HUES6 (cell line): ENCODE measurements around the gene SLC17A4.

Experiments used
- H3K27ac ChIP-seq: 2 replicates; pipeline ENCODE4 v1.7.0; 2013; ENCODE audit warnings: low read depth, mild to moderate bottlenecking, low read length, inconsistent platforms
- H3K27me3 ChIP-seq: 2 replicates; pipeline ENCODE4 v1.6.1; 2013; ENCODE audit warnings: low read length; ENCODE audit not compliant: control insufficient read depth, insufficient read depth
- H3K36me3 ChIP-seq: 2 replicates; pipeline ENCODE4 v1.6.1; 2013; ENCODE audit warnings: low read length; ENCODE audit not compliant: control insufficient read depth, insufficient read depth
- H3K4me1 ChIP-seq: 2 replicates; pipeline ENCODE4 v1.6.1; 2013; ENCODE audit warnings: low read length; ENCODE audit not compliant: control insufficient read depth, insufficient read depth
- H3K4me3 ChIP-seq: 2 replicates; pipeline ENCODE4 v1.5.1; 2013; ENCODE audit warnings: low read depth, low read length
- H3K9ac ChIP-seq: one replicate; pipeline ENCODE4 v1.6.1; 2013; ENCODE audit warnings: mild to moderate bottlenecking, low read length
- H3K9me3 ChIP-seq: 2 replicates; pipeline ENCODE4 v1.6.1; 2013; ENCODE audit warnings: low read depth, low read length; ENCODE audit not compliant: control insufficient read depth, insufficient read depth

Gene SLC17A4

GRCh38 chr6:25781134-25781533 is 26.6 kb downstream of the SLC17A4 start:
- H3K4me1 ChIP-seq: peaks cover 10% of the 10 kb centered on the region; the same call in 1 of the 2 replicates
- no peaks in the 10 kb centered on the region for H3K36me3 ChIP-seq
- no peaks in the 10 kb centered on the region for H3K9me3 ChIP-seq

DNA sequence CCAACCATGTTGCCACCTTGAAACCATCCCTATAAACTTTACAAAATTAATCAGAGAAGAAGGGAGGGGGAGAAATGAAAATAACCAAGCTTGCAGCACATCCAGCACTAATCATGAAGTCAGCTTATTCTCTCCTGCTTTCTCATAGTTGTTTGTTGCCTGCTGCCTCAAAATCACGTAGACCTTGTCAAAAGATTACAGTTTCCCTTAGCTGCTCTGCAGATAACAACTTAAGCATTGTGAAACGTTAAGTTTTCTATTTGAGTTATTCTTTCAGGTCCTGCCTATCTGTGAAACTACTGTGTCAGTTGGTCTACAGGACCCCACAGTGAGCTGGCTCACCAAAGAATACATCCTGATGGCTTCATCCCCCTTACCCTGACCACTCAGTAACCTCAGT is 32.9 kb downstream of the SLC17A4 start:
- Histone ChIP-seq H3K36me3 (no peaks in the 10 kb centered on the region), H3K27ac (no peak overlapping the region)

More at GRCh38 chr6:25781134-25781533, 26.6 kb downstream of the SLC17A4 start:
- H3K4me3 ChIP-seq: no peak overlapping the region
- H3K27me3 ChIP-seq: no peaks in the 10 kb centered on the region
- H3K9ac ChIP-seq: no peak overlapping the region
- H3K27ac ChIP-seq: no peak overlapping the region

GRCh38 chr6:25788305-25788922 is 33.9 kb downstream of the SLC17A4 start:
- Histone ChIP-seq H3K9me3 (no peaks in the 10 kb centered on the region), H3K36me3 (no peaks in the 10 kb centered on the region), H3K9ac (no peak overlapping the region), H3K27ac (no peak overlapping the region), H3K27me3 (no peaks in the 10 kb centered on the region), H3K4me3 (no peak overlapping the region), H3K4me1 (no peaks in the 10 kb centered on the region)

More for the DNA sequence above, 32.9 kb downstream of the SLC17A4 start:
- Histone ChIP-seq H3K9me3 (no peaks in the 10 kb centered on the region), H3K4me3 (no peak overlapping the region), H3K4me1 (no peaks in the 10 kb centered on the region), H3K9ac (no peak overlapping the region), H3K27me3 (no peaks in the 10 kb centered on the region)

DNA sequence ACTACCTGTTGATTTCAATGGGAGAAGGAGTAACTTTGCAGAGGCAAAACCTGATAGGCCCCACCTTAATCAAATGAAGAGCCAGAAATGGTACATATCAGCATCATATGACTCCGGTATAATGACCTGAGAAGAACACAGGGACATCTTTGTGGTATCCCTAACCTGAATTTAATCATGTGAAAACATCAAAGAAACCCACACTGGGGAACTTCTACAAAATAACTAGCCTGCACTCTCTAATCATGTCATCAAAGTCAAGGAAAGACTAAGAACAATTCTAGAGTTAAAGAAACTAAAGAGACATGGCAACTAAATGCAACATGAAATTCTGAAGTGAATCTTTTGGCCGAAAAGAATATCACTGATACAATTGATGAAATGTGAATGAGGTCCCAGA is 34.9 kb downstream of the SLC17A4 start:
- no peak overlapping the region for H3K9ac ChIP-seq
- H3K4me3 ChIP-seq: no peak overlapping the region
- no peaks in the 10 kb centered on the region for H3K27me3 ChIP-seq
- no peaks in the 10 kb centered on the region for H3K4me1 ChIP-seq
- no peaks in the 10 kb centered on the region for H3K9me3 ChIP-seq
- H3K36me3 ChIP-seq: no peaks in the 10 kb centered on the region
- H3K27ac ChIP-seq: no peak overlapping the region

DNA sequence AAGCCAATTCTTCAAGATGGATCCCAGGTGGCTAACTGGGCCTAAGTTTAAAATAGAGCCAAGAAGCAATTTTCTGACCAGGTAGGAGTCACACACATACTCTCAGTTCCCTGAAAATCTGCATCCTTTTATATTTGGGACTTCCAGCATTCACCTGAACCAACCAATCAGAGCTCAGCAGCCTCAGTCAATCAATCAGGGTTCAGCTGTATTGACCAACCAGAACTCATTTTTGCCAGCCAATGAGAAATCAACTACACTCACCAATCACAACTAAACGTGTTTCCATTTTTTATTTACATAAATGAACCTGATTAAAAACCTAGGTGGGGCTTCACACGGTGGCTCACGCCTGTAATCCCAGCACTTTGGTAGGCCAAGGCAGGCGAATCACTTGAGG is 37.5 kb downstream of the SLC17A4 start:
- Histone ChIP-seq H3K9me3 (no peaks in the 10 kb centered on the region), H3K36me3 (no peaks in the 10 kb centered on the region), H3K27me3 (no peaks in the 10 kb centered on the region), H3K9ac (no peak overlapping the region), H3K27ac (no peak overlapping the region), H3K4me3 (no peak overlapping the region), H3K4me1 (no peaks in the 10 kb centered on the region)

DNA sequence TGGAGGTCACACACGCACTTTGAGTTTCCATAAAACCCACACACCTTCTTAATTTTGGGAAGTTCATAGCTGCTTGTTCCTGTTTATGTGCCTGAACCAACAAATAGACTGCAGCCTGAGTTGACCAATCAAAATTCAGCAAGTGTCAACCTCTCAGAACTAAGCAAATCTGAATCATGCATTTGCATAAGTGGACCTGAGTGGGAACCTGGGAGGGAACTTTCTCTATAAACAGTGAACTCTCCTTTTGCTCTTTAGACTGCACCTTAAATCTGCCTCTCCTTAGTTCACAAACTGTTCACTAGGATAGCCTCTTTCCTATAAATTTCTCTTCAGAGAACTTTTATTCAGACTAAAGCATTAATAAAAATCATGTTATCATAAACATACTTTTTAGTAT is 39.4 kb downstream of the SLC17A4 start:
- Histone ChIP-seq H3K27ac (no peak overlapping the region), H3K27me3 (no peaks in the 10 kb centered on the region), H3K4me1 (no peaks in the 10 kb centered on the region), H3K4me3 (no peak overlapping the region), H3K36me3 (no peaks in the 10 kb centered on the region), H3K9me3 (no peaks in the 10 kb centered on the region), H3K9ac (no peak overlapping the region)

- no peaks in the 10 kb centered on the region for H3K4me1 ChIP-seq
- H3K27me3 ChIP-seq: no peaks in the 10 kb centered on the region
- H3K4me3 ChIP-seq: no peak overlapping the region
- H3K36me3 ChIP-seq: no peaks in the 10 kb centered on the region
- no peak overlapping the region for H3K9ac ChIP-seq
- H3K27ac ChIP-seq: no peak overlapping the region
- H3K9me3 ChIP-seq: no peaks in the 10 kb centered on the region
Measured at GRCh38 chr6:25794784-25795183, 40.2 kb downstream of the SLC17A4 start.

- Histone ChIP-seq H3K27me3 (no peaks in the 10 kb centered on the region), H3K4me3 (no peak overlapping the region), H3K9ac (no peak overlapping the region), H3K9me3 (no peaks in the 10 kb centered on the region), H3K4me1 (no peaks in the 10 kb centered on the region; the same call in 1 of the 2 replicates), H3K36me3 (no peaks in the 10 kb centered on the region), H3K27ac (no peak overlapping the region)
Measured at GRCh38 chr6:25801436-25801835, 46.9 kb downstream of the SLC17A4 start.

DNA sequence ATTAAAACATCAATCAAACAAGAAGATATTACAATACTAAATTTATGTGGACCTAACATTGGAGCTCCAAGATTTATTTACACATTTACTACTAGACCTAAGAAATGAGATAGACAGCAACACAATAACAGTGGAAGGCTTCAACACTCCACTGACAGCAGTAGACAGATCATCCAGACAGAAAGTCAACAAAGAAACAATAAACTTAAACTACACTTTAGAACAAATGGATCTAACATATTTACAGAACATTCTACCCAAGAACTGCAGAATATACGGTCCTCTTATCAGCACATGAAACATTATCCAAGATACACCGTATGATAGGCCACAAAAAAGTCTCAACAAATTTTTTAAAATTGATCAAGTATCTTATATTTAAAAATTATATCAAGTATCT is 50.3 kb downstream of the SLC17A4 start:
- H3K4me3 ChIP-seq: no peak overlapping the region
- H3K9me3 ChIP-seq: no peaks in the 10 kb centered on the region
- no peak overlapping the region for H3K27ac ChIP-seq
- no peaks in the 10 kb centered on the region; the same call in 1 of the 2 replicates for H3K4me1 ChIP-seq
- no peak overlapping the region for H3K9ac ChIP-seq
- no peaks in the 10 kb centered on the region for H3K36me3 ChIP-seq
- H3K27me3 ChIP-seq: no peaks in the 10 kb centered on the region

DNA sequence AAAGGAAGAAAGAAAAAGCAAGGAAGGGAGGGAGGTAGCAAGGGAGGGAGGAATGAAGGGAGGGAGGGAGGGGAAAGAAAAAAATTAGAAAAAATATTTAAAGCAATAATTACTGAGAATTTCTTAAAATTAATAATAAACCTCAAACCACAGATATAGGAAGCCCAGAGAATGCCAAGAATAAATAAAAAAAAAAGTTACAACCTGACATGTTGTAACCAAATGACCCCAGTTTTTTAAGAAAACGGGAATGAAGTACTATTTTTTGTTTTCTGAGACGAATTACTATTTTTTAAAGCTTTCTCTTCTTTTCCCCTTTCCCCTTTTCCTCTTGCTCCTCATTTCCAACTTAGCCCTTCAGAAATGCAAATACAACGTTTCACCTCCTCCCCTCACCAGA is 60.7 kb downstream of the SLC17A4 start:
- Histone ChIP-seq H3K4me1 (peaks cover 12% of the 10 kb centered on the region), H3K9ac (no peak overlapping the region), H3K36me3 (no peaks in the 10 kb centered on the region), H3K4me3 (no peak overlapping the region), H3K9me3 (no peaks in the 10 kb centered on the region), H3K27ac (no peak overlapping the region), H3K27me3 (no peaks in the 10 kb centered on the region)

- H3K4me3 ChIP-seq: no peak overlapping the region
- H3K27ac ChIP-seq: no peak overlapping the region
- H3K36me3 ChIP-seq: no peaks in the 10 kb centered on the region
- no peak overlapping the region for H3K9ac ChIP-seq
- H3K9me3 ChIP-seq: no peaks in the 10 kb centered on the region
- no peaks in the 10 kb centered on the region for H3K27me3 ChIP-seq
- H3K4me1 ChIP-seq: peaks cover 12% of the 10 kb centered on the region
Measured at GRCh38 chr6:25816252-25816651, 61.7 kb downstream of the SLC17A4 start.
